Hepatocyte (in vitro differentiated cells): Measurements from ENCODE around the gene TMEM164.

Source experiments
- EZH2 ChIP-seq: fragments of 200-600 bp; sonication (generic); IDR thresholded peaks from 2 replicates; pipeline ENCODE4 v1.6.1; 2016; ENCODE audit warnings: antibody characterized with exemption, mild to moderate bottlenecking, borderline replicate concordance
- EZH2phosphoT487 ChIP-seq: fragments of 200-600 bp; sonication (generic); IDR thresholded peaks from one replicate; pipeline ENCODE4 v1.6.1; 2018; ENCODE audit warnings: antibody characterized with exemption, mild to moderate bottlenecking, low read depth, moderate library complexity; ENCODE audit not compliant: unreplicated experiment, severe bottlenecking
- TF ChIP-seq, protein P1 (sequence below): fragments of 200-600 bp; sonication (generic); IDR thresholded peaks from 2 replicates; pipeline ENCODE4 v1.5.1; 2016; ENCODE audit warnings: antibody characterized with exemption, mild to moderate bottlenecking; ENCODE audit not compliant: poor library complexity

DNA sequence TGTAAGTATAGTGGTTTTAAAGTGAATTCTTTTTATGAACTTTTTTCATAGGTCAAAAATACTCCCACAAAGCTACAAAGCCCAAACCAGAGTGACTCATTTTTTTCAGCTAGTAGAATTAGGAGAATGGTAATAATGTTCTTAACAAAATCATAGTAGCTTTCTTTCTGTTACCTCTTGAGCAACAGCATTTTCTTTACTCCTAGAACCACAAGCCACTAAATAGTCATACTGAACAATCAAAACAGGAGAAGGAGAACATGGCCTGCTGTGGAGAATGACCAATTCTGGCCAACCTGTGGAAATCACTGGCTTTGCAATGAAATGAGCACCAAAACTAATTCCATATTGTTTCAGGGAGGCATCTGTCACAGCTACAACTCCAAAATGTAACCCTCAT lies 202.1 kb downstream of the TMEM164 start:
- no peak for TF ChIP-seq EZH2
- TF ChIP-seq EZH2phosphoT487 = no peak
- TF ChIP-seq, protein P1, sequence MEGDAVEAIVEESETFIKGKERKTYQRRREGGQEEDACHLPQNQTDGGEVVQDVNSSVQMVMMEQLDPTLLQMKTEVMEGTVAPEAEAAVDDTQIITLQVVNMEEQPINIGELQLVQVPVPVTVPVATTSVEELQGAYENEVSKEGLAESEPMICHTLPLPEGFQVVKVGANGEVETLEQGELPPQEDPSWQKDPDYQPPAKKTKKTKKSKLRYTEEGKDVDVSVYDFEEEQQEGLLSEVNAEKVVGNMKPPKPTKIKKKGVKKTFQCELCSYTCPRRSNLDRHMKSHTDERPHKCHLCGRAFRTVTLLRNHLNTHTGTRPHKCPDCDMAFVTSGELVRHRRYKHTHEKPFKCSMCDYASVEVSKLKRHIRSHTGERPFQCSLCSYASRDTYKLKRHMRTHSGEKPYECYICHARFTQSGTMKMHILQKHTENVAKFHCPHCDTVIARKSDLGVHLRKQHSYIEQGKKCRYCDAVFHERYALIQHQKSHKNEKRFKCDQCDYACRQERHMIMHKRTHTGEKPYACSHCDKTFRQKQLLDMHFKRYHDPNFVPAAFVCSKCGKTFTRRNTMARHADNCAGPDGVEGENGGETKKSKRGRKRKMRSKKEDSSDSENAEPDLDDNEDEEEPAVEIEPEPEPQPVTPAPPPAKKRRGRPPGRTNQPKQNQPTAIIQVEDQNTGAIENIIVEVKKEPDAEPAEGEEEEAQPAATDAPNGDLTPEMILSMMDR = no peak
